ENCODE results near the gene SEMA3G.
A peak's percentile ranks its signal among the peaks of the same experiment; 100 is the strongest.

SEMA3G gene

GRCh38 chr3:52438579-52439425, 6.1 kb downstream of the SEMA3G start:
- DNase-seq, result no peak

- DNase-seq, result no peak
These were observed 6.9 kb downstream of the SEMA3G start for GRCh38 chr3:52438104-52438376.

DNA sequence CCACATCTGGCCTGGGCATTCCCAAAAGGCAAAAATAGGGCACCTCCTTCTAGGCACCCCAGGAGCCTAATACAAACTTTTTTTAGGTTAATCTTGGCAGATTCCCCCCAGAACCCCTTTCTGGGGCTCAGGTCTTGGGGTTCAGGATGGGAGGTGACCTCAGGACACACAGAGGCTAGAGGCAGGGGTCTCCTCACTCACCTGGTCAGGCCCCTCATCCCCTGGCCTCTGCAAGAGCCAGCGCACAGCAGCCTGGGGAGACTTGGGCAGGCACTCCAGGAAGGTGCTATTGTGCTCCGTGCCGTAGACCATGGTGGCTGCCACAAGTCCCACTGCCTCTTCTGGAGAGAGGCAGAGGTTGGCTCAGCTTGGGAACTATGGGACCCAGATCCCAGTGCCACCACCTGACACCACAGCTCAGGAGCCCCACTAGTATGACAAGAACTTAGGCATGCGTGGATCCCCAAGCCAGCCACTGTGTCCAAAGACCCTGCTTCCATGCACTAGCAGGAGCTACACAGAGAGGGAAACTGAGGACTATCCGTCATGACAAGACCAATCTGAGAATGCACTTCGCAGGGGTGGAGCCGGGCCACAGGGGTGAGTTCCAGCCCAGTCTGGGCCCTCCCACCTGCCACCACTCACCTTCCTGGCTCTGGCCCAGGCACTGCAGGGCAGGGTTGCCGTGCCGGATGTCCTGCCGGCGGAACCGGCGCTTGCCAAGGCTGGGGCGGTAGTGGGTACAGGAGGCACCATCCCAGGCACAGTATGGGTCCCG, 7.4 kb downstream of the SEMA3G start:
- DNase-seq, result no peak

GRCh38 chr3:52436500-52437149, 8.3 kb downstream of the SEMA3G start:
- no peak for DNase-seq

DNA sequence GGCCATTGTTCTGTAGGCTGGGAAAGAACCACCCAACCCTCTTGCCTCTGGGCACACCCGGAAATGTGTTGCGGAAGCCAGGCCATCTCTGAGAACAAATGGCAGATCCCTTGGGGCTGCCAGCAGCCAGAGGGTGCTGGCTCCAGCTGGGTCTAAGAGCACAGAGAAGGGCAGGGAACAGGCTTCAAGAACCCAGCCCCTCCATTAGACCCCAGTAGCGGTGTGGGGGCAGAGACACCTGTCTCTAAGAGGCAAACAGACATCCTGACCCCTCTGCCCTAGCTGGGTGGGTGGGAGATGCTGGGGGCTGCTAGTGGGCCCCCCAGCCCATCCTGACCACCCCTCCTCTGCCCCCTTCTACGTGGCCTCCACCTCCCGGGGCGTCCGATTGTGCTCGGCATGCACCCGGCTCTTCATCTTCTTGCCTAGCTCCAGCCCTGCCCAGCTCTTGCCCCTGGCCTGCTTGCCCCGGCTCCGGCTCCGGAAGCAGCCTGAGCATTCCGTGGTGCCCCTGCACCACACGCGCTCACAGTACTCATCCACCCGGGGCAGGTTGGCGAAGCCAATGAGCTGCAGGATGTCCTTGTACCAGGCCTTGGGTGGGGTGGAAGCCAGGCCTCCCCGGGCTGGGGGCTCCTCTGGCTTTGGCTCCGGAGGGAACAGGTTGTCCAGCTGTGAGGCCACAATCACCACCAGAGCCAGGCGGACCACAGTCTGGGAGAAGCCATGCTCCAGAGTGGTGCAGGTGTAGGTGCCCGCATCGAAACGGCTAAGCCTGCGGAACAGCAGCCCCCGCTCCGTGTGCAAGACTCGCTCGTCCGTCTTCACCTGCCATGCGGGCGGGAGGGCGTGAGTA, 9.4 kb downstream of the SEMA3G start:
- DNase-seq, result no peak

DNA sequence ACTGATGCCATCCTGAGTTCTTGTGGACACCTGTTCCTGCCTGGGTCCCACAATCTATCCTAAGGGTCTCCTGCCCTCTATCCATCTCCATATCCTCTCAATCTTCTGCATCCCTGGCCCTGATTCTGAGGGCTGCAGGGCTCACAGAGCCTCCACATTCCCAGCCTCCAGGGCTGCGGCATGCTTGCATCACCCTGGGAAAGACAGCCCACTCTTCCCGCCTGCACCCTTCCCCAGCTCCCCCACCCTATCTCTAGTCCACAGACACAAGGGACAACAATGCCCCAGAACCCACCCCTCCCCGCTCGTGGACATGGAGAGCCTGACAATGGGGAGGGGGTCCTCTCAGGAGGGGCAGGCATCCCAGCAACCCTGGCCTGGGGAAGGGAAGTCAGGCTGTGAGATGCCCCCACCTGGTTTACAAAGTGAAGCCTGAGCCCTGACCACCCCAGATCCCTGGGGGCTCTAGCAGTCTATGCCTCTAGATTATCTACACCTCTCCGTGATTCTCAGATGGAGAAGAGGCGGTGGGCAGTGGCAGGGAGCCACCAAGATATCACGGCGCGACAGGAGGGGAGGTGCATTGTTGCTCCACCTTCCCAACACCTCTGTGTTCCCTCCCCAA, 10.3 kb downstream of the SEMA3G start:
- no peak for DNase-seq

DNA sequence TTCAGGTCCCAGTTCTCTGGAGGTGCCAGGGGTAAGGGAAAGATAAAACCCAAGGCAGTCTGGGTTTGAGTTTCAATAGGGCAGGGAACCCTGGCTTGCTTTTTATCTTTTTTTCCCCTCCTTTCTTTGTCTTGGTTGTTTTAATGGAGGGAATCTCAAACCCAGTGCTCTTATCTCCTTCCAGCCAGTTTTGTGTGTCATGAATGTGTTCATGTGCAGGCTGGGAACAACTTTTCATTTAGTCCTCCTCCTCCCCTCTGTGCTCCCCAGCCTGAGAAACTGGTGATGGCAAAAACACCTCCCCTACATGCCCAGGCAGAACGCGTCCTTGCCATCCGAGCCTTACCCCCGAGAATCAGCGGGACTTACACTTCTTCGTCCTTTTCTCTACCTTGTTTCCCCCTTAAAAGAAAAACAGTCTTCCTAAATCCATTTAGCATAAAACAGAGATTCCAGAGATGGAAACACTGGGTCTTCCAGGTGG, 10.9 kb downstream of the SEMA3G start:
- DNase-seq, result no peak

GRCh38 chr3:52433328-52433995, 11.4 kb downstream of the SEMA3G start:
- DNase-seq, result no peak

DNA sequence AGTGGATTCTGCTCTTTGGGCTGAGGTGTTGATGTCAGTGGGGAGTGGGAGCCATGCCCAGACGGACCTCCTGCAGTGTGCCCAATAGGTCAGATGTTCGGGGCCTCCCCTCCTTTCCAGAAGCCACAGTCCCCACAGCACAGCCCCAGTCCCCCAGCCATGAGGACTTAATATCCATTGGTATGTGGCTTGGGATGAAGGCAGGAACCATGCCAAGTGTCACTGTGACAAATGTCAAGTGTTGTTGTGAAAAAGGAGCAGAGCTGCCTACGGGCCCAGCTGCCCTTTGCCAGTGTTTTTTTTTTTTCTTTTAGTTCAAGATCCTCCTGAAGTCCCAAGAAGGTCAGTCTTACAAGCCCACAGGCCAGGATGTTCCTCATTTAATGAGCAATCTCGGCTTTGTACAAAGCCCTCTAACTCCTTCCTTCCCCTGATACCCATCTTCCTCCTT, 12.2 kb downstream of the SEMA3G start:
- DNase-seq, result no peak

GRCh38 chr3:52432225-52432624, 12.7 kb downstream of the SEMA3G start:
- DNase-seq, result no peak

- DNase-seq, result no peak
These were observed 13.3 kb downstream of the SEMA3G start for GRCh38 chr3:52431459-52432223.

GRCh38 chr3:52430416-52430810, 14.5 kb downstream of the SEMA3G start:
- DNase-seq, result no peak

GRCh38 chr3:52429779-52430415, 15.0 kb downstream of the SEMA3G start:
- DNase-seq, result no peak

DNA sequence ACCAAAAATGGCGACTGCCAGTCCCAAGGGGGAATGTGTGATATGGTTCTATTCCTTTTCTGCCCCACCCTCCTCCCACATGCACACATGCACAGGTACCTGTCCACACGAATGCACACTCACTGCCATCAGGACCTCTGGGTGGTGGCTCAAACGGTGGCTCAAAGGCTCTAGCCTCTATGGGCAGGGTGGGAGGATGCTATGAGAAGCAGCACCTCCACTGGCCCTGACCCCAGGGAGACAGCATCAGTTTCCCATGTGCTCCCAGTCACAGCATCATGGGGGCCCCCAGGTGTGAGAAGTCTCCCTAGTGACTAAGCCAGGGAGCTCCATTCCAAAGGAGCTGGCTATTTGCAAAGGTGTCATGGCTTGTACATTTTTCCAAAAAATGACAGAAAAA, 15.9 kb downstream of the SEMA3G start:
- no peak for DNase-seq

- DNase-seq, result peak; percentile 77
These were observed 16.5 kb downstream of the SEMA3G start for GRCh38 chr3:52428151-52429005.

GRCh38 chr3:52423173-52423572, 21.7 kb downstream of the SEMA3G start:
- DNase-seq, result no peak

GRCh38 chr3:52422669-52423068, 22.2 kb downstream of the SEMA3G start:
- no peak for DNase-seq

DNA sequence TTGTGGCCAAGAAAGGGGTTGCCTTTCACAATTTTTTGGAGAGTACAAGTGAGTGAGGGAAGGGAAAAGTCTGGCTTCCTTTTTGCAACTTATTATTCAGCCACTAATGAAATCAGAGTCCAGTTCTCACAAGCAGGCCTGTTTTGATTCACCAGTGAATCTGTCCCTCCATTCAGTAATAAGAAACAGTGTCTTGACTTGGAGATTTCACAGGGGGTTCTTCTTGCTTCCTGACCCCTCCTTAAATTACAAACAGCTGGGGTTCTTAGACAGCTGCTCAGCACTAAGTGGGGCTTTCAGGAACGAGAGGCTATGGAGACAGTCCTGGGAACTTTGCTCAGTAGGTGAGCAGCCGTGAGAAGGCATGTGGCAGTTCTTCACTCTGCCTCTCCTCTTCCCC, 24.5 kb downstream of the SEMA3G start:
- DNase-seq, result no peak

- DNase-seq, result no peak
These were observed 29.1 kb downstream of the SEMA3G start for GRCh38 chr3:52415800-52416199.
